OCI-LY1 (cell line): ENCODE data around the gene SLC24A4.

Experiments used
- H2AFZ ChIP-seq: fragments of 200-600 bp; sonication (generic), shearing (Covaris generic); 2 replicates; pipeline ENCODE4 v1.6.0; 2014; ENCODE audit warnings: antibody characterized with exemption, mild to moderate bottlenecking, low read length
- H3F3A ChIP-seq: fragments of 200-600 bp; sonication (generic), shearing (Covaris generic); 2 replicates; pipeline ENCODE4 v1.6.0; 2014; ENCODE audit warnings: mild to moderate bottlenecking, antibody characterized with exemption, low read length, moderate library complexity; ENCODE audit not compliant: insufficient read depth
- H3K27ac ChIP-seq: fragments of 200-600 bp; sonication (generic); 2 replicates; pipeline ENCODE4 v1.5.1; 2014; ENCODE audit warnings: low read length, mixed run types, mild to moderate bottlenecking, low read depth; ENCODE audit not compliant: poor library complexity, severe bottlenecking
- H3K27me3 ChIP-seq: fragments of 200-600 bp; sonication (generic); 2 replicates; pipeline ENCODE4 v1.6.0; 2014; ENCODE audit warnings: antibody characterized with exemption, mild to moderate bottlenecking, low read length, moderate library complexity; ENCODE audit not compliant: insufficient read depth
- H3K36me3 ChIP-seq: fragments of 200-600 bp; sonication (generic); 2 replicates; pipeline ENCODE4 v1.6.1; 2014; ENCODE audit warnings: mild to moderate bottlenecking, antibody characterized with exemption, low read length, moderate library complexity, mixed read lengths; ENCODE audit not compliant: insufficient read depth
- H3K4me1 ChIP-seq: fragments of 200-600 bp; sonication (generic); 2 replicates; pipeline ENCODE4 v1.5.1; 2014; ENCODE audit warnings: mild to moderate bottlenecking, low read length, moderate library complexity; ENCODE audit not compliant: insufficient read depth, severe bottlenecking
- H3K4me2 ChIP-seq: fragments of 200-600 bp; sonication (generic), shearing (Covaris generic); 2 replicates; pipeline ENCODE4 v1.6.1; 2014; ENCODE audit warnings: low read length
- H3K4me3 ChIP-seq: fragments of 200-600 bp; sonication (generic); 2 replicates; pipeline ENCODE4 v1.5.1; 2014; ENCODE audit warnings: low read length, low read depth, mild to moderate bottlenecking, mixed read lengths; ENCODE audit not compliant: poor library complexity, severe bottlenecking
- H3K79me2 ChIP-seq: fragments of 200-600 bp; shearing (Covaris generic); 2 replicates; pipeline ENCODE4 v1.6.1; 2016; ENCODE audit warnings: mixed run types, low read length, mixed read lengths; ENCODE audit not compliant: insufficient read depth
- H3K9ac ChIP-seq: fragments of 200-600 bp; sonication (generic), shearing (Covaris generic); 2 replicates; pipeline ENCODE4 v1.6.1; 2014; ENCODE audit warnings: mild to moderate bottlenecking, low read length, mixed read lengths
- H3K9me2 ChIP-seq: fragments of 200-600 bp; sonication (generic), shearing (Covaris generic); 2 replicates; pipeline ENCODE4 v1.6.1; 2014; ENCODE audit warnings: low read depth, mild to moderate bottlenecking, low read length, mixed read lengths
- H3K9me3 ChIP-seq: fragments of 200-600 bp; shearing (Covaris generic); 2 replicates; pipeline ENCODE4 v1.6.1; 2014; ENCODE audit warnings: low read length, mixed read lengths
- H4K20me1 ChIP-seq: fragments of 200-600 bp; sonication (generic), shearing (Covaris generic); 2 replicates; pipeline ENCODE4 v1.6.0; 2016; ENCODE audit warnings: mild to moderate bottlenecking, low read length; ENCODE audit not compliant: insufficient read depth
- EZH2 ChIP-seq: fragments of 200-600 bp; sonication (generic), shearing (Covaris generic); IDR thresholded peaks from 2 replicates; pipeline ENCODE4 v1.8.0; 2017; ENCODE audit warnings: borderline replicate concordance, mixed run types, mild to moderate bottlenecking, antibody characterized with exemption, low read length, moderate library complexity, mixed read lengths
- TF ChIP-seq, protein P1 (sequence below): fragments of 200-600 bp; sonication (generic), shearing (Covaris generic); IDR thresholded peaks from 2 replicates; pipeline ENCODE4 v1.5.1; 2017; ENCODE audit warnings: mild to moderate bottlenecking, antibody characterized with exemption, low read length, moderate library complexity, mixed read lengths

SLC24A4 gene

GRCh38 chr14:92449404-92450181 lies 126.6 kb downstream of the SLC24A4 start:
- TF ChIP-seq, protein P1, sequence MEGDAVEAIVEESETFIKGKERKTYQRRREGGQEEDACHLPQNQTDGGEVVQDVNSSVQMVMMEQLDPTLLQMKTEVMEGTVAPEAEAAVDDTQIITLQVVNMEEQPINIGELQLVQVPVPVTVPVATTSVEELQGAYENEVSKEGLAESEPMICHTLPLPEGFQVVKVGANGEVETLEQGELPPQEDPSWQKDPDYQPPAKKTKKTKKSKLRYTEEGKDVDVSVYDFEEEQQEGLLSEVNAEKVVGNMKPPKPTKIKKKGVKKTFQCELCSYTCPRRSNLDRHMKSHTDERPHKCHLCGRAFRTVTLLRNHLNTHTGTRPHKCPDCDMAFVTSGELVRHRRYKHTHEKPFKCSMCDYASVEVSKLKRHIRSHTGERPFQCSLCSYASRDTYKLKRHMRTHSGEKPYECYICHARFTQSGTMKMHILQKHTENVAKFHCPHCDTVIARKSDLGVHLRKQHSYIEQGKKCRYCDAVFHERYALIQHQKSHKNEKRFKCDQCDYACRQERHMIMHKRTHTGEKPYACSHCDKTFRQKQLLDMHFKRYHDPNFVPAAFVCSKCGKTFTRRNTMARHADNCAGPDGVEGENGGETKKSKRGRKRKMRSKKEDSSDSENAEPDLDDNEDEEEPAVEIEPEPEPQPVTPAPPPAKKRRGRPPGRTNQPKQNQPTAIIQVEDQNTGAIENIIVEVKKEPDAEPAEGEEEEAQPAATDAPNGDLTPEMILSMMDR = no peak
- no peak for TF ChIP-seq EZH2

DNA sequence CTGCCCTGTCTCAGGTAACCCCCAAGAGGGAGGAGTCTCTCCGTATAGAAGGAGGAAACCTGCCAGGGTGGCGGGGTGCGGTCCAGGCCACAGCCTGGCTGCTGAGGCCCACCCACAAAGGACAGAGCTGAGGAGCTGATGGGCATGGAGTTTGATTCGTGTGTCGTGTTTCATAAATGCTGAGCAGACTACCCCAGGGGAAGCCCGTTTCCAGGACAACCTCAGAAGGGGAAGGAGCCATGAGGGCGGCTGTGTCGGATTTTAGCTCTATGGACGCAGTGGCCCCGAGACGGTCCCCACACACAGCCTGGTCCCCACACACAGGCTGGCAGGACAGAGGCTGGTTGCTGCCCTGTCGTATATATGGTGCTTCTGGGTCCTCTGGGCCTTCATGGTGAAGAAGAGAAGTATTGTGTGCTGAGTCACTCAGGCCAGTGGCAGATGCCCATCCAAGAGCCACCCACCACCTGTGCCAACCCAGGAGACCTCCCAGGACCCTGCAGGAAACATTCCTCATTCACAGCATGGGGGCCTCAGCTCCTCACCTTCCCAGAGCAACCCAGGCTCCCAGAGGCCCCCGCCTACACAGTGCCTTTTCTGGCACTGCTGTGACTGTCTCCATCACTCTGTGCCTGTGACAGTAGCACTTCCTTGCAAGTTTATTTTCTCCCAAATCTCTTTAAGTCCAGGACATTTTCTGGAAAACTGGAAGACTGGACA lies 127.5 kb downstream of the SLC24A4 start:
- H3K79me2 ChIP-seq = no peaks in the 10 kb centered on the region
- no peak overlapping the region for H3K27ac ChIP-seq
- no peak for TF ChIP-seq EZH2
- TF ChIP-seq, protein P1 = no peak
- H3K9me2 ChIP-seq = no peaks in the 10 kb centered on the region
- no peaks in the 10 kb centered on the region for H3K36me3 ChIP-seq
- H3K9ac ChIP-seq = no peak overlapping the region
- no peaks in the 10 kb centered on the region for H3K4me1 ChIP-seq
- no peaks in the 10 kb centered on the region for H3K9me3 ChIP-seq
- no peak overlapping the region for H3K4me2 ChIP-seq
- no peaks in the 10 kb centered on the region; the same call in 1 of the 2 replicates for H3K27me3 ChIP-seq
- H4K20me1 ChIP-seq = no peaks in the 10 kb centered on the region
- H3F3A ChIP-seq = no peaks in the 10 kb centered on the region
- no peak overlapping the region for H3K4me3 ChIP-seq
- H2AFZ ChIP-seq = no peak overlapping the region

More at GRCh38 chr14:92449404-92450181, 126.6 kb downstream of the SLC24A4 start:
- no peaks in the 10 kb centered on the region for H3K9me3 ChIP-seq
- no peak overlapping the region for H3K4me3 ChIP-seq
- no peak overlapping the region for H2AFZ ChIP-seq
- no peaks in the 10 kb centered on the region for H3K36me3 ChIP-seq
- H3K79me2 ChIP-seq = no peaks in the 10 kb centered on the region
- H3K4me2 ChIP-seq = no peak overlapping the region
- no peaks in the 10 kb centered on the region for H4K20me1 ChIP-seq
- no peaks in the 10 kb centered on the region for H3F3A ChIP-seq
- no peak overlapping the region for H3K9ac ChIP-seq
- no peaks in the 10 kb centered on the region; the same call in 1 of the 2 replicates for H3K27me3 ChIP-seq
- H3K4me1 ChIP-seq = no peaks in the 10 kb centered on the region
- H3K9me2 ChIP-seq = no peaks in the 10 kb centered on the region
- H3K27ac ChIP-seq = no peak overlapping the region

GRCh38 chr14:92451245-92451644 lies 128.3 kb downstream of the SLC24A4 start:
- Histone ChIP-seq H3K9me2 (no peaks in the 10 kb centered on the region), H4K20me1 (no peaks in the 10 kb centered on the region), H3K4me3 (no peak overlapping the region), H2AFZ (no peak overlapping the region), H3F3A (no peaks in the 10 kb centered on the region), H3K79me2 (no peaks in the 10 kb centered on the region), H3K9me3 (no peaks in the 10 kb centered on the region), H3K27me3 (no peaks in the 10 kb centered on the region; the same call in 1 of the 2 replicates), H3K4me1 (no peaks in the 10 kb centered on the region), H3K9ac (no peak overlapping the region), H3K36me3 (no peaks in the 10 kb centered on the region), H3K27ac (no peak overlapping the region), H3K4me2 (no peak overlapping the region)
- TF ChIP-seq, protein P1 = no peak
- TF ChIP-seq EZH2 = no peak
